Esophagus muscularis mucosa (tissue), 3 donors: ENCODE measurements around the gene TEX52.

Experiments
- CTCF ChIP-seq, 3 experiments: fragments of 200-600 bp in 2 of 3; fragments of 450-650 bp in 1 of 3; sonication (generic) in 2 of 3; IDR thresholded peaks; one replicate each; pipeline ENCODE4 v1.5.1; 2017 to 2019; ENCODE audit warnings: antibody characterized with exemption in 3 of 3, mild to moderate bottlenecking in 2 of 3, moderate library complexity in 1 of 3
- POLR2A ChIP-seq: fragments of 450-650 bp; IDR thresholded peaks from one replicate; pipeline ENCODE4 v1.6.1; 2017; ENCODE audit warnings: antibody characterized with exemption, moderate library complexity, mild to moderate bottlenecking, low read depth
- POLR2AphosphoS5 ChIP-seq, 2 donors: sonication (generic); formaldehyde crosslinking; IDR thresholded peaks; one replicate each; pipeline ENCODE4 v1.6.1; 2017; ENCODE audit warnings: antibody characterized with exemption in 2 of 2

- TF ChIP-seq CTCF (IDR thresholded peaks at IDR 0.05) (no peak), POLR2A (no peak), POLR2AphosphoS5 (IDR thresholded peaks at IDR 0.05) (no peak)
Measured at GRCh38 chr12:2858944-2859421, 2.1 kb upstream of the TEX52 start.
